Bone marrow (tissue), 2 donors: Measurements from ENCODE around the gene SMTNL2.
A peak's percentile ranks its signal among the peaks of the same experiment; 100 is the strongest.
"Not testable (repeated sequence)": the region's sequence is repeated elsewhere in the genome, so short reads cannot be mapped to it uniquely, and the experiment has no call there.

Source experiments
- DNase-seq, 2 donors: peaks; one replicate each; lab custom pipeline; 2025; lab: John Stamatoyannopoulos, UW

The SMTNL2 gene

DNA sequence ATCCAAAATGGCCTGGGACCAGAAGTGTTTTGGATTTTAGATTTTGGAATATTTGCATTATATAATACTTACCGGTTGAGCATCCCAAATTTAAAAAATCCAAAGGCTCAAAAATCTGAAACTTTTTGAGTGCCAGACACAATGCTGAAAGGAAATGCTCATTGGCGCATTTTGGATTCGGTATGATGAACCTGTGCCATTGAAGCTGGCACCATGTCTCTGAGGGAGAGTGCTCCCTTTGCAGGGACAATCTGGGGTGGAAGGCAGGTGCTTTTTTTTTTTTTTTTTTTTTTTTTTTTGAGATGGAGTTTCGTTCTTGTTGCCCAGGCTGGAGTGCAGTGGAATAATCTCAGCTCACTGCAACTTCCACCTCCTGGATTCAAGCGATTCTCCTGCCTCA is 17.7 kb downstream of the SMTNL2 start:
- no peak for DNase-seq

DNA sequence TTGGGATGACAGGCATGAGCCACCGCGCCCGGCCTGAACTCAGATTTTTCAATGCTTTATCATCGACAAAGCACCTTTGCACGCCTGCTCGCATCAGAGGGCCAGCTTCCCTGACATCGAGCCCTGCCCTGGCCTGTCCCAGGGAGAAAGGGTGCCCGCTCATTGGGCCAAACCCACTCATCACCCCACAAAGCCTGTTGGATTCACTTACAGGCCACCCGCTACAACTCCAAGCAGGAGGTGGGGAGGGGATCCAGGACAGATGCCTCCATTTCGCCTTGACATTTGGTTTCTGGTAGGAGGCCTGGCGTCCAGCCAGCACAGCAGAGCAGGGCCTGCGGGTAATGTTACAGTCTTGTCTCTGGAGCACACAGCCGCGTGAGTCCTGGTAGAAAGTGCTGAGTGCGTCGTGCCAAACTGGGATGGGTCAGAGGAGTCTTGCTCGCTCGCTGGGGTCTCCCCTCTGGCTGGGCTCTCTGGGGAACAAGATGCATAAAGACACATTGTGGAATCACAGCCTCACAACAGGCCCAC is 19.8 kb downstream of the SMTNL2 start:
- DNase-seq, result no peak

DNA sequence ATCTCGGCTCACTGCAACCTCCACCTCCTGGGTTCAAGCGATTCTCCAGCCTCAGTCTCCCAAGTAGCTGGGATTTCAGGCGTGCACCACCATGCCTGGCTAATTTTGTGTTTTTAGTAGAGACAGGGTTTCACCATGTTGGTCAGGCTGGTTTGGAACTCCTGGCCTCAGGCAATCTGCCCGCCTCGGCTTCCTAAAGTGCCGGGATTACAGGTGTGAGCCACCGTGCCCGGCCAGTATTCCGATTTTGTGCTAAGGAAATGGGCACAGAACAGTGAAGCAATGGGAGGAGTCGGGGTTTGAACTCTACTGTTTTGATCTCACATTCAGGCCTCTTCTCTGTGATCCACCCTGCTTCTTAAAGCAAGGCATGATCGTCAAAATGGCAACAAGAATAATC is 20.4 kb downstream of the SMTNL2 start:
- not testable (repeated sequence) for DNase-seq

DNA sequence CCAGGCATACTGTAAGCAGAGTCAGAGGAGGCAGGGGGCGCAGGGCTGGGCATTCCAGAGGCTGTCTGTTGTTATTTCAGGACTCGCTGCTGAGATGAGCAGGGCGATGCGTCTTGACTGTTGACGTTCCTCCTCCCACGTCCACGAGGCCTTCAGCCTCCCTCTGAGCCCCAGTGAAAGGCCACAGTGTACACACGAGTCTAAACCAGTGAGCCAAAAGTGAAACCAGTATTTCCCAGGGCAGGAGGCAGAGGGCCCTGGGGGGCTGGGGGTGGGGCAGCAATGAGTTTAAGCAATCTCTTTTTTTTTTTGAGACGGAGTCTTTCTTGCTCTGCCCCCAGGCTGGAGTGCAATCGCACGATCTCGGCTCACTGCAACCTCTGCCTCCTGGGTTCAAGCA is 21.5 kb downstream of the SMTNL2 start:
- DNase-seq, result peak in 1 of 2 donors; percentile 85

DNA sequence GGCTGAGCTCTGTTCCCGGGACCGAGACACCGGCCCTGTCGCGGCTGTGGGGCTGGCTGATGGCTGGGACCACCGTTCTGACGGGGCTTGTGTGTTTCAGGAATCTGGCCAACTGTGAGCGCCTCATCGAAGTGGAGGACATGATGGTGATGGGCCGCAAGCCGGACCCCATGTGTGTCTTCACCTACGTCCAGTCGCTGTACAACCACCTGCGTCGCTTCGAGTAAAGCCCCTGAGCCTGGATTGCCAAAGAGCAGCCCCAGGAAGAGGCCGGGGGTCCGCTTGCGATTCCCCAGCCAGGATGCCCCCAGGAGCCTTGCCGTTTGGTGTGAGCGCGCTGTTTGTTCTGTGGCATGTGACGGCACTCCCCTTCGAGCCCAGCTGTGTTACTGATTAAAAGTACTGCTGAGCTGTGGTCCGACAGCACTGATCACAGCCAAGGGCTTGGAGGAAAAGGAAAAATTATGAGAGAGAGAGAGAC is 23.0 kb downstream of the SMTNL2 start:
- no peak for DNase-seq

DNA sequence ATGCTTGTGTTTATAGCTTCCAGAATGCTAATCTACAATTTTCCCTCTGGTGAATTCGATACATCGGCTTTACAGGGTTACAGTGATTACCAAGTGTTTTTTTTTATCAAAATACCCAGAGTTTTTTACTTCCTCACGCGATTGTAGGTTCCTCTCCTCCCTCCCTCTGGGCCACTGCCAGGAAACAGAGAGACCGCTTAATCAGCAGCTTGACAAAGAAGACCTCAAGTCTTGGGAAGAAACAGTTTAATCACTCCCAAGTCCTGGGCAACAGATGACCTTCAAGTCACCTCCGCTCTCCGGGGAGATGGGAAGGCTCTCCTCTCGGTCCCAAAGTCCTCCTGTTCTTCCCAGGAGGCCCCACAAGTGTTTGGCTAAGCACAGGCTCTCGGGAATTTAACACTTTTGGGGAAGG is 23.5 kb downstream of the SMTNL2 start:
- peak; percentile 27 to 78 for DNase-seq

DNA sequence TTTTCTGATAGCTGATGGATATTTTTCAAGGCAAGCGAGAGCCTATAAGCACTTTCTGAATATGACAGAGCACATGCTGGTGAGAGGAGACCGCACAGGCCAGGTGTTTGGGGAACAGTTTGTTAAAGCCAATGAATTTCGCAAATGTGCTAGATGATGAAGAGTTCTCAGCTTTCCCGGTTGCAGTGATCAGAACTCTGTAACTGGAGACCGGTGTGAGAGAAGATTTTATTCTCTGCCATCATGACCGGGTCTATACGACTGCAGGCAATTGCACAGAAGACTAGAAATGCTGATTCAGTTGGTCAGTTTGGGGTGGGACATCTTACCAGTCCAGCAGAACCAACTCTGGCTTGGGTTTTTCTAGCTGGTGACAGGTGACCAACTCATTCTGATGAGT is 25.4 kb downstream of the SMTNL2 start:
- no peak for DNase-seq

DNA sequence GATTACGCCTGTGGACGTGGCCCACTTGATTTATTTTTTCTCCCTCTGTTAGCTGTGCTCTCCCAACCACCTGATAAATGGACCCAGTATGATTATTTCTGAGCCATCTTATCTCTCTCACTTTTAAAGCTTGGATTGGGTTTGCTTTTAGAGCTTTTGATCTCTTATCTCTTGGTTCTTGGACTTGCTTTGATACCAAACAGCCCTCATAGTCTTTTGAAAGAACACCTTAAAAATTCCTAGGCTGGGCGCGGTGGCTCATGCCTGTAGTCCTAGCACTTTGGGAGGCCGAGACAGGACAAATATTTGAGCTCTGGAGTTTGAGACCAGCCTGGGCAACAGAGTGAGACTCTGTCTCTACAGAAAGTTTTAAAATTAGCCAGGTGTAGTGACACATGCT is 25.8 kb downstream of the SMTNL2 start:
- no peak for DNase-seq

DNA sequence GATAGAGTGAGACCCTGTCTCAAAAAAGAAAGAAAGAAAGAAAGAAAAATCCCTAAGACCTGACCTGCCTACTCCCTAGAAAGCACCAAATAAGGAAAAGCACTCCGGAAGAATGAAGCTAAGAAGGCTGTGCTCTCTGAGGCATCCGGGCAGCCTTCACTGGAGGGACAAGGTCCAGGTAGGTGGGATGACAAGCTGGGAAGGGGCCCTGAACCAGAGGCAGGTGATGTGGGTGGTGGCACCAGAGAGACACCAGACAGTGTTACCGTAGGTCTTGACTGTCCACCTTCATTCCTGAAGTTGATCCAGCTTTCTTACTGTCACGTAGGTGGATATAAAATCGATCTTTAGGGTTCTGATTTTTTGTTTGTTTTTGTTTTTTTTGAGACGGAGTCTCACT is 26.3 kb downstream of the SMTNL2 start:
- DNase-seq, result no peak

DNA sequence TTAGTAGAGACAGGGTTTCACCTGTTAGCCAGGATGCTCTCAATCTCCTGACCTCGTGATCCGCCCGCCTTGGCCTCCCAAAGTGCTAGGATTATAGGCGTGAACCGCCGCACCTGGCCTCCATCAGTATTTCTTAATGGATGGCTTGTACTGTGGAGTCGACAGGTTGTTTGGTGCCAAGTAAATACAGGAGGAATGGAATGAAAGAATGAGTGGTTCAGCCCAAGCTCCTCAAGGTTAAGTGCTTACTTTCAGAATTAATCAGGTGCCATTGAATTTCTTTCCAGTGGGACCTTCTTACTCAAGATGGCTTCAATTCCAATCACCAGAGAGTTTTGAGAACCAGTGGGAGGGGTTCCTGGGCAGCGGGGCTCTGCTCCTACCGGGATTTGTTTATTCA is 32.1 kb downstream of the SMTNL2 start:
- DNase-seq, result no peak

DNA sequence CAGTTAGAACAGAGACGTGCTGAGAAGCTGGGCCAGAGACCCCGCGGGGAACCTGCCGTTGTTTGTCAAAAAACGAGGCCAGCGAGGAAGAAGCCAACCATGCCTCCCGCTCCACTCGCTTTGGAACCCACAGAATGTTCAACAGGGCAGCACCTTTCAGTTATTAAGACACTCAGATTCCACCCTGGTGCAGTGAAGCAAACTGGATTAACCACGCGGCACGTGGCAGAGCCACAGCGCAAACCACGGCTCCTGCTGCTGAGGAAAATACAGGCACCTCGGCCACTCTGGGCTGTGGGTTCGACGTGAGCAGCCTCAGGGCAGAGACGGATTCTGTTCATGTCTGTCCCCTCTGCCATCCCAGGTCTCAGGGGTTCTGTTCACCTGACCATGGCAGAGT is 32.8 kb downstream of the SMTNL2 start:
- no peak for DNase-seq

DNA sequence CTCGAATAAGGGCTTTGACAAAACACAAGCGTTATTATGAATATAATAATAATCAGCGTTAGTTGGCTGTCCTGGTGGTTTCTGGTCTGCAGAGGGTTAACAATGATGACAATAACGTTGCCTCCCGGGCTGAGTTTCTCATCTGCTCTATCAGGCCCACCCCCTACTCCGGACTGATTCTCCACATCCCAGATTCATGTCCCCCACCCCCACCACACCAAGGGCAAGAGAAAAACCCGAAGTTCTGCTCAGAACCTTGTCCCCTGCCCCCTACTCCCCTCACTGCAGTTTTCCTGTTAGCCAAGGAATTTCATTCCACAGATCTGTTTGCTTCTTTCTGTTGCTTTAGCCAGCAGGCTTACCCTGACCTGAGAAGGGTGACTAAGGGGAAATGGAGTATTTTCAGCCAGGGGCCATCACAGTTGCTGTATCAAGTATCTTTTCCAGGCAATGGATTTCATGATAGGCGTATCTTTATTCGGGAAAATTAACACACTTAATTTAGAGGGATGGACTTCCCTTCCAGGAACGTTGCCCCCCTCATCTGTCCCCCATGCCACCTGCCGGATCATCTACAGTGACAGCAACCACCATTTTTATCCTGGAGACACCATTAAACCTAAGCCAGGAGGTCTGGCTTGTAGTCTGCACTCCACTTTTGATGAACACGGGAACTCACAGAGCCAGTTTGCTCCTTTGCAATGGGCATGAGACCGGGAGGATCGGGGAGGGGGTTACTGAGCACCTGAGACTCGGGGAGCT is 33.4 kb downstream of the SMTNL2 start:
- DNase-seq, result no peak

DNA sequence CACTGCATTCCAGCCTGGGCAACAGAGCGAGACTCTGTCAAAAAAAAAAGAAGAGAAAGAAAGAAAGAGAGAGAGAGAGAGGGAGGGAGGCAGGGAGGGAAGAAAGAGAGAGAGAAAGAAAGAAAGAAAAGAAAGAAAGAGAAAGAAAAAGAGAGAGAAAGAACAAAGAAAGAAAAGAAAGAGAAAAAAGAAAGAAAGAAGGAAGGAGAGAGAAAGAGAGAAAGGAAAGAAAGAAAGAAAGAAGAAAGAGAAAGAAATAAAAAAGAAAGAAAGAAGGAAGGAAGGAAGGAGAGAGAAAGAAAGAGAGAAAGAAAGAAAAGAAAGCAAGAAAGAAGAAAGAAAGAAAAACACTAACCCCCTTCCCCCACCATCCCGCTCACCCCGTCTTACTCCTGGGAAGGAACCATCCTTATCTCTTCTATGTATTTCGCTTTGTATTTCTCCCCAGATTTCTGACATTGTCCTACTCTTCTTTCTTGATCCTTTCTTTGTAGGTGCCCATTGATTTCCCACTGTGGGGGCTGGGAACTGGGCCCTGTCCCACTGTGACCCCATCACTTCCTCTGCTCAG is 36.3 kb downstream of the SMTNL2 start:
- no peak for DNase-seq

DNA sequence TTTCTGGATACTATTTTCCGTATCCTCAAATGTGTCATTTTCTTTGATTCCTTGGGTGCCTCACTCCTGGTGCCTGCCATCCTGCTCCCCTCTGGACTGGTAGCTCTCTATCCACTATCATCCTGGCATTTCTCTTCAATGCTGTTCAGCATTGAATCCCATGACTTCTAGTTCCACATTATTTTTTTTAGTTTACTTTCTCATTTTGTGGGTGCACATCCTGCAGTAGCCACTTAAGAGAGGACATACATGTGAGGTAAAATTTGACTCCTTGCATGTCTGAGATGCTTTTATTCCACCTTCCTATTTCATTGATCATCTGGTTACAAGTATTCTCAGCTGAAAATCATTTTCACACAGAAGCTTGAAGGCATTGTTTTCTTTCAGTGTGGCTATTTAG is 38.0 kb downstream of the SMTNL2 start:
- no peak for DNase-seq

DNA sequence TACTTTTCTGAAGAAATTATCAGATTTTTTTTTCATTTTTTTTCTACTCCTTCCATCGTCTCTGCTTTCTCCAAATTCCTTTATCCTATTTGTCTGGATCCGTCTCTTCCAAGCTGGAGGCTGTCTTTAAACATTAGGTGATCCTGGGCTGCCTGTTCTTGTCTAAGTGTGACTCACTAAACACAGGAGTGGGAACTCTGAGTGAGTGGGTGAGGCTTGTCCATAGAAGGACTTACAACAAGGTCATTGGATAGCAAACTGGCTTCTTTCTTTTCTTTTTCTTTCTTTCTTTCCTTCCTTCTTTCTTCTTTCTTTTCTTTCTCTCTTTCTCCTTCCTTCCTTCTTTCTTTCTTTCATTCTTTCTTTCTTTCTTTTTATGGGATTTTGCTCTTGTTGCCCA is 38.9 kb downstream of the SMTNL2 start:
- no peak for DNase-seq

DNA sequence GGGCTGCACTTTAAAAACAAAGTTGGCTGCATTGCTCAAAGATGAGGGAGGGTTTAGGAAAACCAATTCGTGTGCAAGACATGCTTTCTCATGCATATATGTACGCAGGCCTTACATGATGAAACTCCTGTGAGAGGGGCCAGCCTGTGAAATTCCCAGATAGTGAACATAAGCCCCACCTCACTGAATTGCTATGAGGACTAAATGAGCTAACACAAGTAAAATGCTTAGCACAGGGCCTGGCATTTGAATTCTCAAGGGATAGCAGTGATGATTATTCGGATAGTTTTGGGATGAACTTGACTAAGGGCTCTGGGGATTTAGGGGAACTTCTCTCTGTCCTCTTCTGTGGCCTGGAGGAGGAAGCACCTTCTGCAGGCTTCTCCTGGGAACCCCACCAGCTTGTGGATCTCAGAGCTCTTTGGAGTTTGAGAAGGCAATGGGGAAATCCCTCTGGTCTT is 40.2 kb downstream of the SMTNL2 start:
- DNase-seq, result not testable (repeated sequence)

DNA sequence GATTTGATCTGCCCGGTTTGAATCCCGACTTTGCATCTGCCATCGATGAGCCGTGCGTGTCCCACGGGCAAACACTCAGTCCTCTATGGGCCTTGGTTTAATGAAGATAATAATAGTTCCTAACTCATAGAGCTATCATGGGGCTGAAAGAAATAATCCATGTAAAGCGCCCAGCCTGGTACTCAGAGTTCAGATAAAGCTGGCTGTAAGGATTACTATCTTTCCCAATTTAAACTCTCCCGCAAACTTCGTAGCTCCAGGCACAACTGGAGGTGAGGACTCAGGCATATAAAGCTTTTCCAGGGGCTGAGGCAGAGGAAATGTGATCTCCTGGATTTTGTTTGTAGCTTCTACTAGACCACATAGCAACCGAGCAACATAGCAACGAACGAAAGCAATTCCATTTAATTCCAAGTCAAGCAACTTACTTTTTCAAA is 40.9 kb downstream of the SMTNL2 start:
- DNase-seq, result no peak

DNA sequence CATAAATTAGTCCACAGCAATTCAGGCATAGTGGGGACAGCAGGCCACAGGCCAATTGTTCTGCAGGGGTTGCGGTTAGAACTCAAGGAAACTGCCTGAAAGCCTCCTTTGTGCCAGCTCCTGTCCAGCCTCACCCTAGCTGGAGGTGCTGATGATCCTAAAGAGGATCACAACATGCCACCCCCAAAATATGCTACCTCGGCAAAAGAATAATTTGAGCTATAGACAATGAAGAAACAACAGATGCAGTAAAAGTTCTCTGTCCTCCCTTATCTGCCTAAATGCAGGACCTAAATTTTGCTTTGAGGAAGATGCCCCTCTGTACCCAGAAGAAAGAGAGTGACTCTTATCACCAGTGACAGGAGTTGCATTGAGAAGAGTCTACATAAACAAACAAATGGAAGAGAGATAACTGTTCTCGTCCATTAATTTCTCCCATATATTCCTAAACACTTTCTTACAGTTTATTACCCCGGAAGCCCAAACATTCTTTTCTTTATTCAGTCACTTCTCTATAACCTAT is 42.5 kb downstream of the SMTNL2 start:
- no peak for DNase-seq

DNA sequence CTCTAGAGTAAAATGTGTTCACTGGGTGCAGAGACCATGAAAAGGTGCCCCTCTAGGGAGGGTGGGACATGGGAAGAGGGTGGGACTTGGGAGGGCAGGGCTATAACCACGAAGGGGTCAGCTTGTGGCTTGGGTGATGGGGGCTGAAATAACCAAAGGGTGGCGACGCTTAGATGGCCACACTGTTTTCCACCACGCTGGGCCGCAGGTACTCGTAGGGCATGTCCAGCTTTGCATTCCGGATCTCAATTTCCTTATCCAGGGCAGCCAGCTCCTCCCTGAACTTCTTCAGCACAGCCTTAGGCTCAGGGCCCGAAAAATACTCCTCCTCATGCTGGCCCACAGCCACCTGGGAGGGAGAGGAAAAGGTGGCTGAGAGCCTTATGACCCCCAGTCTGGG is 47.1 kb downstream of the SMTNL2 start:
- DNase-seq, result no peak

DNA sequence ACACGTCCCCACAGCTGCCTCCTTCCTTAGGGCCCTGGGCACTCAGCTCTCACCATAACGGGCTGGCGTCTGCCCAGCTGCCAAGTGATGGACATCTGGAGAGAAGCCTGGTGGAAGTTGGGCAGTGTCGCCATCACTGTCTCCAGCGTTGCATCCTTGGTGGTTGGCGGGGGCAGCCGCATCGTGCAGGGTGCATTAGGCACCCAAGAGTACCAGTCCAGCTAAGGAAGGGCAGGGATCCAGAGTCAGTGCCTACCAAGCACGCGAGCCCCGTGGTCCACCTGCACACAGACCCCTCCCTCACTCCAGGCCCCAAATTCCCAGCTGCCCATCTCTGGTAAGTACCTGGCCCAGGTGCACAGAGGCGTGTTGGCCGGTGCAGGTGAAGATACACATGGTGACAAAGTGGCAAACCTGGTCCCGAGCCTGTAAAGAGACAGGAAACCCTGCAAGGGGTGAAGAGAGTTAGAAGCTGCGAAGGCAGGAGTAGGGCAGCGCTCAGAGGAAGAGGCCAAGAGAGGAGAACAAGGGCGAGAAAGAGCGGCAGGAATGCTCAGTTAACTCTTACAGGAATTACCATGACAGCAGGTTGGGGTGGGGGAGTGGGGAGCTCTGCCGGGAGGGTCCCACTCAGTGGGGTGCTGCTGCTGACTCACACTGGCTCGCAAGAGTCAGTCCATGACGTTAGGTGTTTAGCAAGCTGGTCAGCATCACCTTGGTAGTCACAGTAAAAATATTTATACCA is 47.7 kb downstream of the SMTNL2 start:
- DNase-seq, result no peak

DNA sequence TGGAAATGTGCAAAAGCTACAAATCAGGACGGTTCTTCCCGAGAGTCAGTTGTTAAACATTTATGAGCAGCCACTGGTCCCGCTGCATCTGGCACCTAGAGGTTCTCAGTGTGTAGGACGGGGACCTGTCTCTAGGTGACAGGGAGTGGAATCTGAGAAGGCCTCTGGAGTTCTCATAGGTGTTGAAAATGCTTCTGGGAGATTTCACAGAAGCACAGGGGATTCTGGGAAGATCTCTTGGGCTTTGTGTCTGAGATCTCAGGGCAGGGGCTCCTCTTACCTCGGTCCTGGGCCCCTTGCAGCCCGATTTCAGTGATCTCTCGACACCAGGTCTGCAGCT is 48.2 kb downstream of the SMTNL2 start:
- no peak for DNase-seq

DNA sequence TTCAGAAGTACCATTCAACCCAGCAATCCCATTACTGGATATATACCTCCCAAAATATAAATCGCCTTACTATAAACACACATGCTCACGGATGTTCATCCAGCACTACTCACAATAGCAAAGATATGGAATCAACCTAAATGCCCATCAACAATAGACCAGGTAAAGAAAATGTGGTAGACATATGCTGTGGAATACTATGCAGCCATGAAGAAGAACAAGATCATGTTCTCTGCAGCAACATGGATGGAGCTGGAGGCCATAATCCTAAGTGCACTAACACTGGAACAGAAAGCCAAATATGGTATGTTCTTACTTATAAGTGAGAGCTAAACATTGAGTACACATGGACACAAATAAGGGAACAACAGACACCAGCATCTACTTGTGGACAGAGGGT is 49.3 kb downstream of the SMTNL2 start:
- DNase-seq, result no peak

DNA sequence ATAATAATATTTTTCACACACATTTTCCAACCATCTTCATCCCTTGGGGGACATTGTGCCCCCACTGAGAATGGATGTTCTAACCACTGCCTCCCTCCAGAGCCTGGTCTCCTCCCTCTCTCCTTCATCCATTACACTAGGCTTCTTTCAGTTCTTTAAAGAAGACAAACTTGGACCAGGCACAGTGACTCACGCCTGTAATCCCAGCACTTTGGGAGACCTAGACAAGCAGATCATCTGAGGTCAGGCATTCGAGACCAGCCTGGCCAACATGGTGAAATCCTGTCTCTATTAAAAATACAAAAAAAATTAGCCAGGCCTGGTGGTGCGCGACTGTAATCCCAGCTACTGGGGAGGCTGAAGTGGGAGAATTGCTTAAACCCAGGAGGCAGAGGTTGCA is 50.6 kb downstream of the SMTNL2 start:
- no peak for DNase-seq
